ENCODE data around the gene LRRC19.

LRRC19 gene

DNA sequence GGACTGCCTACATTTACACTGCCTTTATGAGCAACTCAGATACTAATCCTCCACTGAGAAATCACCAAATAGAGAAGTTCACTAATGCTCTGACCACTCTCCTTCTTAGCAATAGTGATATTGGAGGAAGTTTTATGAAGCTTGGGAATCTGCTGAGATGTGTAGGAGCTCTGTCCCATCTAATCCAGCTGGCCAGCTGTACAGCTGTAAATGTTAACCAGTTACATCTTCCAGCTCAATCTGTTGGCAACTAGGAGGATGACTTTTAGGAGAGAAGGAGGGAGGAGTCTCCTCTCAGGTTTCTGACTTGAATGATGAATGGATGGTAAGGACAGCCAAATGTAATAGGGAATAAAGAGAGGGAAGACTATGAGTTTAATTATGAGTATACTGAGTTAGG, 36.3 kb upstream of the LRRC19 start:
- no peak for TF ChIP-seq CTCF (conservative IDR thresholded peaks at IDR 0.05)

DNA sequence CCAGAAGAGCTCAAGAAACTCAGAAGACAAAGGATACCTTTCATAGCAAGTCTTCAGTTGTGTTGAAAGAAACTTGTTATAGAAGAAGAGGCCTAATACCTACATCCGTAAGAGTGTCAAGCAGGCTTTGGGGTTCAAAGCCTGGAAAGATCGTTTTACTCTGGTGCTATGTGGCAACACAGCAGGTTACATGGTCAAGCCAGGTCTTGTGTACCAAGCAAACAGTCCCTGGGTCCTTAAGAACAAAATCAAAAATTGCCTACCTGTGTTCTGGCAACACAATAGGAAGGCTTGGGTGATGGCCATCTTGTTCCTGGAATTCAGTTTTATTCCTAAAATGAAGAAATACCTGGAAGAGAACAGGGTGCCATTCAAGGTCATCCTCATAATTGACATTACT, 32.0 kb upstream of the LRRC19 start:
- TF ChIP-seq CTCF (conservative IDR thresholded peaks at IDR 0.05), result no peak
- no peak overlapping the region for H3K27ac ChIP-seq

More for the DNA sequence above, 36.3 kb upstream of the LRRC19 start:
- no peak overlapping the region for H3K27ac ChIP-seq

- TF ChIP-seq CTCF (conservative IDR thresholded peaks at IDR 0.05), result peak; percentile 89
- no peak overlapping the region for H3K27ac ChIP-seq
These were observed 28.4 kb upstream of the LRRC19 start for GRCh38 chr9:27033815-27034403.

DNA sequence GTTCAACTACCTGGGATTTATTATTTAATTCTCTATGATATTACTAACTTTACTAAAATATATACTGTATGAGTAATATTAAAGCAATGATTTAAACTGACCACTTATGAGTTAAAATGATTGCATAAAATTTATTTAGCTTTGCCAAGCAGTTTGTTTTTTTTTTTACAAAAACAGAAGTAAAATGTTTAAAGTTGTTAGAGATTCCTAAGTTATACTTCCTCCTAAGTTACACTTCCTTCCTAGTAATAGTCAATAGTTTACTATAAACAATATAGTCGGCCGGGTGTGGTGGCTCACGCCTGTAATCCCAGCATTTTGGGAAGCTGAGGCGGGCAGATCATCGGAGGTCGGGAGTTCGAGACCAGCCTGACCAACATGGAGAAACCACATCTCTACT, 23.7 kb upstream of the LRRC19 start:
- no peak for TF ChIP-seq CTCF (conservative IDR thresholded peaks at IDR 0.05)
- H3K27ac ChIP-seq, result no peak overlapping the region

DNA sequence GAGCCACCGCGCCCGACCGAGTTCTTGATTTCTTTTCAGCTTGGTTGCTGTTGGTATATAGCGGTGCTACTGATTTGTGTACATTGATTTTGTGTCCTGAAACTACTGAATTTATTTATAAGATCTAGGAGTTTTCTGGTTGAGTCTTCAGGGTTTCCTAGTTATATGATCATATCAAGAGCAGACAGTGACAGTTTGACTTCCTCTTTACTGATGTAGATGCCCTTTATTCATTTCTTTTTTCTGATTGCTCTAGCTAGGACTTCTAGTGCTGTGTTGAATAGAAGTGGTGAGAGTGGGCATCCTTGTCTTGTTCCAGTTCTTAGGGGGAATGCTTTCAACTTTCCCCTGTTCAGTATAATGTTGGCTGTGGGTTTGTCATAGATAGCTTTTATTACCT, 17.4 kb upstream of the LRRC19 start:
- no peak overlapping the region for H3K27ac ChIP-seq
- TF ChIP-seq CTCF (conservative IDR thresholded peaks at IDR 0.05), result no peak

DNA sequence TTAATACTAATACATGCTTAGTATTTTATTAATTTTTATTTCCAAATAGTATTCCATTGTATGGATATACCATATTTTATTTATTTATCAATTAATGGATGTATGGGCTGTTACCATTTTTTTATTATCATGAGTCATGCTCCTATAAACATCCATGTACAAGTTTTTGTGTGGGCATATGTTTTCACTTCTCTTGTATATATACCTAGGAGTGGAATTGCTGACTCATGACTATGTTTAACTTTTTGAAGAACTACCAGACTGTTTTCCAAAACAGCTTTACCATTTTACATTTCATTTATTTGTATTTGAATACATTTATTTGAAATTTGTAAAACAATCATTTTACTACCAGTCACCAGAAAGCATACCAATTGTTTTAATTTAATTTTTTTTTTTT, 14.1 kb upstream of the LRRC19 start:
- no peak overlapping the region for H3K27ac ChIP-seq
- TF ChIP-seq CTCF (conservative IDR thresholded peaks at IDR 0.05), result no peak

- no peak overlapping the region for H3K27ac ChIP-seq
- TF ChIP-seq CTCF (conservative IDR thresholded peaks at IDR 0.05), result no peak
These were observed 1.9 kb downstream of the LRRC19 start for GRCh38 chr9:27003426-27004077.
